HCT116 (cell line): ENCODE results near the gene C12orf43. TPM values are rescaled to one million over a fixed set of nuclear protein-coding genes. Genes with fewer than 3 reads are reported as not detected.

Source experiments
- ATAC-seq: fragments of 200-7000 bp; cut with Tn5 transposase; 2 replicates; pipeline ENCODE4 v1.9.1; 2020; ENCODE audit warnings: mild to moderate bottlenecking, moderate library complexity
- BruUV-seq: library from RNA; stranded (reverse); fragments of 400-500 nt; replicated peaks from 2 replicates; lab custom pipeline; 2021; lab: Mats Ljungman, UMichigan
- CTCF ChIA-PET: fragments of 300-600 bp; sonication (Branson Sonifier 250); formaldehyde crosslinking; loops from one replicate; lab custom pipeline; 2021; ENCODE audit warnings: antibody characterized with exemption; lab: Charles Lee
- POLR2A ChIA-PET: fragments of 300-600, 350-600 bp; sonication (Branson Sonifier 250); formaldehyde crosslinking; loops from one replicate; lab custom pipeline; 2021; ENCODE audit warnings: antibody characterized with exemption; lab: Charles Lee
- RAD21 ChIA-PET, 2 experiments: fragments of 300-600 bp; sonication (Branson Sonifier 250); formaldehyde crosslinking; loops; one replicate each; lab custom pipeline; 2023; ENCODE audit warnings: low total read pairs in 2 of 2; ENCODE audit not compliant: uncharacterized antibody in 2 of 2, unreplicated experiment in 2 of 2, low non-redundant PET in 1 of 2; lab: Charles Lee
- DNase-seq: peaks from one replicate; pipeline ENCODE4 v3.0.0-alpha.2; 2010; ENCODE audit warnings: low read depth, low spot score
- H2AFZ ChIP-seq: fragments of 200-600 bp; shearing (Covaris generic), sonication (generic); 2 replicates; pipeline ENCODE4 v1.6.1; 2017; ENCODE audit warnings: low read depth, mixed run types, mixed read lengths, antibody characterized with exemption, low read length; ENCODE audit not compliant: poor library complexity, severe bottlenecking
- H3K27ac ChIP-seq: 2 replicates; pipeline ENCODE4 v1.5.1; 2012; ENCODE audit warnings: low read depth, low read length
- H3K27me3 ChIP-seq: fragments of 200-600 bp; sonication (generic); 2 replicates; pipeline ENCODE4 v1.6.1; 2016; ENCODE audit warnings: mixed run types, low read length, mixed read lengths; ENCODE audit not compliant: insufficient read depth
- H3K36me3 ChIP-seq, 2 experiments: fragments of 200-500 bp in 1 of 2; fragments of 200-600 bp in 1 of 2; sonication (Bioruptor generic) in 1 of 2; sonication (generic) in 1 of 2; 2 replicates each; pipeline versions ENCODE4 v1.5.1 to v1.6.1; 2014 to 2016; ENCODE audit warnings: low read length in 2 of 2, inconsistent platforms in 1 of 2, mixed read lengths in 1 of 2, mixed run types in 1 of 2; ENCODE audit not compliant: insufficient read depth in 2 of 2, control insufficient read depth in 1 of 2
- H3K4me1 ChIP-seq, 2 experiments: fragments of 200-600 bp in 1 of 2; sonication (generic) in 1 of 2; 2 replicates each; pipeline versions ENCODE4 v1.5.1 to v1.6.1; 2012 to 2017; ENCODE audit warnings: low read length in 2 of 2, inconsistent platforms in 1 of 2, mild to moderate bottlenecking in 1 of 2, mixed read lengths in 1 of 2, mixed run types in 1 of 2, moderate library complexity in 1 of 2; ENCODE audit not compliant: insufficient read depth in 2 of 2, control insufficient read depth in 1 of 2
- H3K4me2 ChIP-seq: fragments of 200-600 bp; sonication (generic); 2 replicates; pipeline ENCODE4 v1.6.1; 2017; ENCODE audit warnings: mixed run types, low read length, mixed read lengths
- H3K4me3 ChIP-seq, 2 experiments: fragments of 200-600 bp in 1 of 2; sonication (generic) in 1 of 2; replicated peaks in 1 of 2; 2 replicates each; pipeline ENCODE4 v1.5.1; 2011 to 2016; ENCODE audit warnings: low read length in 2 of 2, control low read depth in 1 of 2, low read depth in 1 of 2, mild to moderate bottlenecking in 1 of 2, mixed read lengths in 1 of 2, mixed run types in 1 of 2
- H3K79me2 ChIP-seq: fragments of 200-600 bp; sonication (generic); 2 replicates; pipeline ENCODE4 v1.6.1; 2017; ENCODE audit warnings: mild to moderate bottlenecking, mixed run types, low read length, moderate library complexity, mixed read lengths; ENCODE audit not compliant: insufficient read depth
- H3K9ac ChIP-seq: fragments of 200-600 bp; sonication (generic); 2 replicates; pipeline ENCODE4 v1.6.1; 2016; ENCODE audit warnings: low read length, mixed read lengths
- H3K9me2 ChIP-seq: fragments of 200-600 bp; sonication (generic), shearing (Covaris generic); 2 replicates; pipeline ENCODE4 v1.6.1; 2017; ENCODE audit warnings: mixed run types, mild to moderate bottlenecking, moderate library complexity; ENCODE audit not compliant: insufficient read depth
- H3K9me3 ChIP-seq, 2 experiments: fragments of 200-500 bp in 1 of 2; fragments of 200-600 bp in 1 of 2; sonication (Bioruptor generic) in 1 of 2; sonication (generic) in 1 of 2; 2 replicates each; pipeline ENCODE4 v1.6.1; 2014 to 2017; ENCODE audit warnings: low read length in 2 of 2, mixed read lengths in 2 of 2, inconsistent platforms in 1 of 2, low read depth in 1 of 2, mild to moderate bottlenecking in 1 of 2, mixed run types in 1 of 2, moderate library complexity in 1 of 2; ENCODE audit not compliant: control insufficient read depth in 1 of 2, insufficient read depth in 1 of 2
- H4K20me1 ChIP-seq: fragments of 200-600 bp; sonication (generic), shearing (Covaris generic); 2 replicates; pipeline ENCODE4 v1.6.1; 2017; ENCODE audit warnings: mixed run types, mild to moderate bottlenecking, moderate library complexity; ENCODE audit not compliant: insufficient read depth
- ATF3 ChIP-seq: IDR thresholded peaks from 2 replicates; pipeline ENCODE4 v1.6.1; 2012
- EGR1 ChIP-seq: IDR thresholded peaks from 2 replicates; pipeline ENCODE4 v1.6.1; 2012; ENCODE audit warnings: low read depth
- EZH2 ChIP-seq: fragments of 200-600 bp; sonication (generic); IDR thresholded peaks from 2 replicates; pipeline ENCODE4 v1.6.1; 2017; ENCODE audit warnings: antibody characterized with exemption, mixed run types
- FOSL1 ChIP-seq: IDR thresholded peaks from 2 replicates; pipeline ENCODE4 v1.6.1; 2012; ENCODE audit warnings: low read depth
- JUND ChIP-seq: IDR thresholded peaks from 2 replicates; pipeline ENCODE4 v1.6.1; 2012
- POLR2A ChIP-seq: IDR thresholded peaks from 2 replicates; pipeline ENCODE4 v1.7.0; 2011; ENCODE audit warnings: borderline replicate concordance; ENCODE audit not compliant: insufficient read depth, insufficient read length; ENCODE audit errors: extremely low read depth
- POLR2AphosphoS5 ChIP-seq: IDR thresholded peaks from 2 replicates; pipeline ENCODE4 v1.6.1; 2011; ENCODE audit warnings: mild to moderate bottlenecking, low read depth, low read length, moderate library complexity
- REST ChIP-seq: IDR thresholded peaks from 2 replicates; pipeline ENCODE4 v1.6.1; 2012; ENCODE audit warnings: low read depth
- YY1 ChIP-seq: IDR thresholded peaks from 2 replicates; pipeline ENCODE4 v1.6.1; 2011; ENCODE audit warnings: low read length, low read depth, moderate library complexity, mild to moderate bottlenecking; ENCODE audit not compliant: insufficient replicate concordance; ENCODE audit errors: extremely low read depth
- ZBTB33 ChIP-seq: IDR thresholded peaks from 2 replicates; pipeline ENCODE4 v1.6.1; 2011; ENCODE audit warnings: mild to moderate bottlenecking, low read length, moderate library complexity; ENCODE audit not compliant: insufficient replicate concordance; ENCODE audit errors: extremely low read depth
- ZFX ChIP-seq: fragments of 450-650 bp; IDR thresholded peaks from 2 replicates; pipeline ENCODE4 v1.6.1; 2017
- ZNF274 ChIP-seq: fragments of 200-500 bp; sonication (Bioruptor generic); IDR thresholded peaks from 2 replicates; pipeline ENCODE4 v1.6.1; 2014; ENCODE audit warnings: mild to moderate bottlenecking, low read depth, low read length, inconsistent platforms
- intact Hi-C: fragments of 100-400 bp; cut with micrococcal nuclease; formaldehyde crosslinking; loops from 2 replicates; pipeline ENCODE4 v1.10.0; 2022
- total RNA-seq: library from RNA; stranded (reverse); gene quantifications from one replicate; pipeline ENCODE4 v1.2.1, GENCODE V29; 2021; ENCODE audit not compliant: unreplicated experiment

C12orf43 gene
- total RNA-seq, 1 experiment from 2014 or later = 16.2 TPM

- no peak overlapping the region for H3K9ac ChIP-seq
- no TSS peak for BruUV-seq
- peak overlapping the region; percentile 12 for H3K4me2 ChIP-seq
- POLR2A ChIA-PET = no interaction called here
- peak overlapping the region; percentile 85 for H2AFZ ChIP-seq
- H3K9me3 ChIP-seq = no peaks in the 10 kb centered on the region
- H3K9me2 ChIP-seq = no peaks in the 10 kb centered on the region
- H3K4me3 ChIP-seq = no peak overlapping the region
- DNase-seq (no peak), ATAC-seq (no peak)
- no peaks in the 10 kb centered on the region for H3K79me2 ChIP-seq
- H3K27ac ChIP-seq = no peak overlapping the region
- no peaks in the 10 kb centered on the region for H3K27me3 ChIP-seq
- H3K4me1 ChIP-seq = peaks cover 11 to 45% of the 10 kb centered on the region in 2 experiments
- TF ChIP-seq POLR2A (no peak), ZNF274 (no peak), ATF3 (no peak), FOSL1 (no peak), YY1 (no peak), ZFX (no peak)
- TF ChIP-seq, all 23 proteins: peak for 0
- RAD21 ChIA-PET = no interaction called here
- intact Hi-C loops = loop anchor here (1.0 kb wide), 1 partner anchor 9 kb away; no protein-coding TSS in a partner anchor
- H4K20me1 ChIP-seq = no peaks in the 10 kb centered on the region
- CTCF ChIA-PET = interaction anchor here (1.0 to 3.2 kb wide), 2 partner anchors 10 to 313 kb away, joined by 3 to 14 read pairs; no protein-coding TSS in a partner anchor
- H3K36me3 ChIP-seq = no peaks in the 10 kb centered on the region
Measured at GRCh38 chr12:120961604-120962531, 54.4 kb downstream of the C12orf43 start.

GRCh38 chr12:120960657-120961056, 55.6 kb downstream of the C12orf43 start:
- peaks cover 11 to 46% of the 10 kb centered on the region in 2 experiments for H3K4me1 ChIP-seq
- intact Hi-C loops = no loop called here
- no TSS peak for BruUV-seq
- no peak for TF ChIP-seq ZBTB33
- no peak for TF ChIP-seq EZH2
- TF ChIP-seq JUND = no peak
- no peak for TF ChIP-seq YY1
- TF ChIP-seq REST = no peak
- TF ChIP-seq ATF3 = no peak
- no peak for TF ChIP-seq ZFX
- TF ChIP-seq EGR1 = no peak
- no peak for TF ChIP-seq POLR2AphosphoS5

More at GRCh38 chr12:120960657-120961056, 55.6 kb downstream of the C12orf43 start:
- Histone ChIP-seq H3K4me3 (no peak overlapping the region), H3K9me2 (no peaks in the 10 kb centered on the region), H4K20me1 (no peaks in the 10 kb centered on the region), H3K9me3 (no peaks in the 10 kb centered on the region), H3K27ac (no peak overlapping the region), H3K4me2 (peak overlapping the region; percentile 75; the same call in 1 of the 2 replicates), H3K27me3 (no peaks in the 10 kb centered on the region), H2AFZ (no peak overlapping the region), H3K36me3 (no peaks in the 10 kb centered on the region), H3K9ac (no peak overlapping the region), H3K79me2 (no peaks in the 10 kb centered on the region)
- POLR2A ChIA-PET = no interaction called here
- ATAC-seq = no peak
- RAD21 ChIA-PET = no interaction called here
- CTCF ChIA-PET = interaction anchor here (0.6 kb wide), 1 partner anchor 14 kb away, joined by 5 read pairs; no protein-coding TSS in a partner anchor
- no peak for DNase-seq
